ENCODE measurements around the gene ELK1.
"Not testable (repeated sequence)": the region's sequence is repeated elsewhere in the genome, so short reads cannot be mapped to it uniquely, and the experiment has no call there.

DNA sequence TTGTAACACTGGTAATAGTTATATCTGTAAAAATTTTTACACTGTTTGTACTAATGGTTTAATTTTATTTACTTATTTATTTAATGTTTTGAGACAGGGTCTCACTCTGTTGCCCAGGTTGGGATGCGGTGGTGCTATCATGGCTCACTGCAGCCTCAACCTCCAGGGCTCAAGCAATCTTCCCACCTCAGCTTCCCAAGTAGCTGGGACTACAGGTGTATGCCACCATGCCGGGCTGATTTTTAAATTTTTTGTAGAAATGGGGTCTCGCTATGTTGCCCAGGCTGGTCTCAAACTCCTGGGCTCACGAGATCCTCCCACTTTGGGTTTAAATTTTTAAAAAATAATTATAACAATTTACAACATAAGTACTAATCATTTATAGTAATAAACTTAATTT, 47.2 kb downstream of the ELK1 start:
- not testable (repeated sequence) for TF ChIP-seq EZH2 (IDR thresholded peaks at IDR 0.05); FOXP2 (optimal IDR thresholded peaks at IDR 0.05; ENCODE audit: control extremely low read depth, extremely low read length, insufficient read depth)

Measured in SK-N-MC (cell line).